NCI-H2227 treated with DMSO at 0.1 percent for 48 hours (cell line): ENCODE data around the gene RIN3.

Source experiments
- DNase-seq: peaks from one replicate; lab custom pipeline; 2025; lab: John Stamatoyannopoulos, UW

The RIN3 gene

GRCh38 chr14:92690171-92691011, 176.8 kb downstream of the RIN3 start:
- no peak for DNase-seq

DNA sequence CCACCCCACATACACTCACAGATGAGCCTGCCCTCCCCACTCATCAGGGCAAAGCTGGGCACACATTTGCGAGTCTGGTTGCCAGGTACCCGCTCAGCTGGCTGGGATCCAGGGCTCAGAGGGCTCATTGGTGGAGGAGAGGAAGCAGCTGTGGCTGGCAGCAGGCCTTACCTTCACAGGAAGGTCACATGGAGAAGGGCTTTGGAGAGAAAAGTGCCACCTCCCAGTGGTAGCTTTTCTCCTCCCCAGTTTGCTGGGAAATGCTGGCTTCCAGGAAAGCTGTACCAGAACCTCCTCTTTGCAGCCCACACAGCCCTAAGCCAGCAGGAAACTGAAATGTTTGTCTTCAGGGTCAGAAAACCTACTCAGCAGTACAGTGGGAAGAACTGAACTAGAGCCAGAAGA, 179.2 kb downstream of the RIN3 start:
- DNase-seq = no peak

DNA sequence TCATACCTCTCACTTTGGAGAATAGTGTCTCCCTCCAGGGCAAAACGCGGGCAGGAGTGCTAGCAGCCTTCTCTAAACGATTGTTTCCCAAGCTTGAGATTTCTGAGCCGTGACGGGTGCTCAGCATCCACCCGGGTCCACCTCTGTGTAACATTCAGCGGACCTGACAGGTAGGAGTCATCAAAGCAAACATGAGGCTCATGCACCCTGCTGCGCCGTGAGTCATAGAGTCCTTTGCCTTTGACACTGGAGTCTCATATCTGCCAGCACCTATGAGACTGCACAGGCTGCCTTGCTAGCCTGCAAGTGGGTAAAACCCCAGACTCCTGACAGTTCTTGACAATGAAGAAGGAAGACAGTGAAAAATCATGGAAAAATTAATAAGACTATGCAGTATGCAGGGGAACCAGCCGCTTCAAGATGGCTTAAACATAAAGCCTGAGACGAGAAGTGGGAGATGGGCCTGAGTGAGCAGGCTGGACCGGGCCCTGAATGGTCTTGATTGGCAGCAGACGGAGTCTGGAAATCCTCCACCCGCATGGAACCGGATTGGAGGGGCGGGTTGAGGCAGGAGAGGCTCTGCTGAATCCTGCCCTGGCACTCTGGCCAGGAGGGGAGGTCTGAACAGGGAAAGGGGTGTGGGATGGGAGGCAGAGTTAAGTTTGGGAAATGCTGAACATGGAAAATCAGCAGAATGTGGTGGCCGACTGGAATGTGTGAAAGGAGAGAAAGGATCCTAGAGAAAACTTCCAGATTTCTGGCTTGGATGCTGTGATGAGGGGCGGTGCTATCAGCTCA, 180.6 kb downstream of the RIN3 start:
- no peak for DNase-seq

GRCh38 chr14:92694807-92695206, 181.2 kb downstream of the RIN3 start:
- DNase-seq = no peak

DNA sequence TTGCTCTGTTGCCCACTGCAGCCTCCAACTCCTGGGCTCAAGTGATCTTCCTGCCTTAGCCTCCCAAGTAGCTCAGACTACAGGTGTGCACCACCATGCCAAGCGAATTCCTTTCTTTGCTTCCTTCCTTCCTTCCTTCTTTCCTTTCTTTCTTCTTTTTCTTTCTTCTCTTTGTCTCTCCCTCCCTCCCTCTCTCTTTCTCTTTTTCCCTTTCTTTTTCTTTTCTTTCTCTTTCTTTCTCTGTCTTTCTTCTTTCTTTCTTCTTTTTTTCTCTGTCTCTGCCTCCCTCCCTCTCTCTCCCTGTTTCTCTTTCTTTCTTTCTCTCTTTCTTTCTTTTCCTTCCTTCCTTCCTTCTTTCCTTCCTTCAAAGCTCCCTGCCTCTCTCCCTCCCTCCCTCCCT, 182.0 kb downstream of the RIN3 start:
- DNase-seq = no peak

GRCh38 chr14:92696366-92696765, 182.8 kb downstream of the RIN3 start:
- no peak for DNase-seq

DNA sequence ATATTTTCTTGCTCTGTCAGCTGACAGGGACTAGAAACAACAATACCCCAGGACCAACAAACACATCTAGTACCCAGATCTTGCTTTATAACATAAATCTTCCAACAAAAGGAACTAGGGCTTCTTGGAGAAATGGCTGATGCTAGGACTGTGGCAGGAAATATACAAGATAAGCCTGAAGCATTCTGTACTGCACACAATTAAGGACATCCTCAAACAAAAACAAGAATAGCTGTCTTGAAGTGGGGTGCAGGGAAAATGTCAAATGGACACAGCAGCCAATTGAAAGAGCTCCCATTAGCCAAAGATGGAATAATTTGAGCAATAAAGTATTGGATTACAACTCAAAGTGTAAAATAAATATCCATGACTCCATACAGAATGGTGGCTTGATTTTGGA, 184.8 kb downstream of the RIN3 start:
- no peak for DNase-seq

GRCh38 chr14:92701826-92702225, 188.2 kb downstream of the RIN3 start:
- DNase-seq = no peak

- no peak for DNase-seq
Observed at GRCh38 chr14:92702441-92702918, 188.9 kb downstream of the RIN3 start.

DNA sequence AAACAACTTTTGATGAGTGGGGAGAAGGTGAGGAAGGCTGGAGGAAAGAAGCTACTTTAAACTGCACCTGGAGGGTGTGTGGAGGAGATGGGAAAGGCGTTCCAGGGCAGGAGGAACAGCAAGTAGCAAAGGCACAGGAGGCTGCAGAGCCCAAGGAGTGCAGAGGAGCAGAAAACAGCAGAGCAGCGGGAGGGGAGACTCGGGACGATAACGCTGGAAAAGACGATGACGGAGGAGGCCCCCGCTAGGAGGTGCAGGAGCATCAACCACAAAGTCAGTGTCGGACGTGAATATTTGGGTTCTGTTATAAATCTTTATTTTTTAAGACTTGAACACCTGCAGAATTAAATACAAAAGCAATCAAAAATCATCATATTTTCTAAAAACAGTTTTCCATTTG, 189.9 kb downstream of the RIN3 start:
- DNase-seq = no peak

- DNase-seq = no peak
Observed at GRCh38 chr14:92704036-92704804, 190.6 kb downstream of the RIN3 start.

DNA sequence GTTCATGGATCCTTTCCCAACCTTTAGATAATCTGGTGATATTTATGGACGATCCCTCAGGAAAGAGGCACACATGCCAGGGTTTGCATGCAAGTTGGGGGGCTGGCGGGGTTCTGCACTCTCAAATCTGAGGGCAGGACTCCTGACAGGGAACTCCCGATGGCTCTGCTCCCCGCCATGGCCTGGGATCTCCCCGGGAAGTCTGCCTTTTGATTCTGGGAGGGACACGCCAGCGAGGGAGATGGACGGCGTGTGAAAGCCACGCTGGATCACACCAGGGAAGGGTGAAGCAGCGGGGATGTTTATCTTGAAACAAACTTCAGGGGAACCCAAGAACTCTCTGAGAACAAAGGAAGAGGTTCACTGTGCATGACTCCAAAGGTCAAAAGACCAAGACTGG, 191.2 kb downstream of the RIN3 start:
- no peak for DNase-seq

GRCh38 chr14:92706386-92706785, 192.8 kb downstream of the RIN3 start:
- DNase-seq = no peak

DNA sequence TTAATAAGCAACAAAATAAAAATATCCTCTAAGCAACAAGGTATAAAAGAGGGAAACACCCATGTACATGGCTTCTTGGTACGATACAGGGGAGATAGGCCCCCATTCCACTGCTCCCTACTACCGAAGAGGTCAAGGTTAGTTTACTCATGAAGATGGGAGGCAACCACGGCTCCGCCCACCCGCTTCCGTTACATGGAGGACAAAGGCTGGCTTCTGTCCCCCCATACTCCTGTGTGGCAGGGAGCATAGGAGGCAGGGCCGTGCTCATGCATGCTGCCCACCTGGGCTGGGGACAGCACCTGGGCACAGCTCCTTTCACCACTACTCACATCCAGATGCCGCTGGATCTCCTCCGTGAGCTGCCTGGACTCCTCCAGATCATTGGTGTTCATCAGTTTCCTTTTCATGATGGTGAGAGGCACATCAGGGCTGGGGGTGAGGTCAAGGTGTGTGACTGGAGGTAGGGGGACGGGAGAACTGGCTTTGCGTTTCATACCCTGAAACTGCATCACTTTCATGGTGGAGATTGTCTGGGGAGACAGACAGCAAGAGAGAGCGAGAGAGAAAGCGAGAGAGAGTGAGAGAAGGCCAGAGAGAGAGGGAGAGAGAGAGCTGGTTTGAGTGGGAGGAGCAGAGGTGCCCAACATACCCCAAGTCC, 195.9 kb downstream of the RIN3 start:
- DNase-seq = no peak

DNA sequence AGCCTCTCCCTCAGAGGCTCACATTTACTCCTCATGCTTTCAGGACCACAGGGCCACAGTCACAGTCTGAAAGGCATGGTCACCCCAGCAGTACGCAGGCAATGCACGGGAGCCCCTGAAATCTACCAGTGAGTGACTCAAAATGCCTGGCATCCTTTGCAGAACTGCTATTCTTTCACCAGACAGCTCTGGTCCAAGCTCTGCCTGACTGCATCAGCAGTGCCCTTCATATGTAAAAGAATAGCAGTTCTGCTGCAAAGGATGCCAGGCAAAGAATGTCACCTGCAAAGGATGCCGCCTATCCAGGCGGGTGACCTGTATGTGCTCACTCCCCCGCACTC, 196.4 kb downstream of the RIN3 start:
- no peak for DNase-seq

GRCh38 chr14:92711976-92712653, 198.5 kb downstream of the RIN3 start:
- no peak for DNase-seq

DNA sequence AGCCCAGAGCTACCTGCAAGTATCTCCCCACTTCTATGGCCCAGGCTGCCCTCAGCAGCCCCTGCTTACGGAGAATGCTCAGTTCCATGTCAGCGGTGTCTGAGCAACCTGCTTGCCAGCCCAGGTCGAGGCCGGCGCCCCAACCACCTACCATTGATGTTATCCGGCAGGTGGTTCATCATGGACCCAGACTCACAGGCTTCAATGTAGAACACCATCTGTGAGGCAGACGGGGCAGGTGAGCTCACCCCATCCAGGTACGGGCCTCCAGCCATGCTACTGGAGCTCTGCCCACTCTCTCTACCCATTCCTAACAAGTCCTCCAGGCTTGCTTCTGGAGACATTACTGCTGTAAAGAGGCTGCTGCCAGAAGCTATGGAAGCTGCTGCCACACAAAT, 199.1 kb downstream of the RIN3 start:
- no peak for DNase-seq

DNA sequence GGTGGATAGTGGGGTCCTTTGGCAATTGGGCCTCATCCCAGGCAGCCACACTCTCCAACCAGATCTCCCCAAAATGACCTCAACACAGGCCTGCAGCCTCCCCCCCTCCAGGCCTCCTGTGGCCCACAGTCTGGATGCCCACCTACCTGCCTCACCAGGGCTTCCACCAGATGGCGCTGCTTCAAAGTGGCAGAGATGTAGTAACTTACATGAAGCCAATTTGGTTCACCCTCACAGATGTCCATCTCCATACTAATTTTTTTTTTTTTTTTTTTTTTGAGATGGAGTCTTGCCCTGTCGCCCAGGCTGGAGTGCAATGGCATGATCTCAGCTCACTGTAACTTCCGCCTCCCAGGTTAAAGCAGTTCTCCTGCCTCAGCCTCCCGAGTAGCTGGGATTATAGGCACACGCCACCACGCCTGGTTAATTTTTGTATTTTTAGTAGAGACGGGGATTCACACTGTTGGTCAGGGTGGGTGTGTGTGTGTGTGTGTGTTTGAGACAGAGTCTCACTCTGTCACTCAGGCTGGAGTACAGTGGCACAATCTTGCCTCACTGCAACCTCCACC, 201.2 kb downstream of the RIN3 start:
- peak; percentile 23 for DNase-seq

- no peak for DNase-seq
Observed at GRCh38 chr14:92716131-92716530, 202.6 kb downstream of the RIN3 start.

GRCh38 chr14:92717571-92718042, 204.0 kb downstream of the RIN3 start:
- DNase-seq = no peak

DNA sequence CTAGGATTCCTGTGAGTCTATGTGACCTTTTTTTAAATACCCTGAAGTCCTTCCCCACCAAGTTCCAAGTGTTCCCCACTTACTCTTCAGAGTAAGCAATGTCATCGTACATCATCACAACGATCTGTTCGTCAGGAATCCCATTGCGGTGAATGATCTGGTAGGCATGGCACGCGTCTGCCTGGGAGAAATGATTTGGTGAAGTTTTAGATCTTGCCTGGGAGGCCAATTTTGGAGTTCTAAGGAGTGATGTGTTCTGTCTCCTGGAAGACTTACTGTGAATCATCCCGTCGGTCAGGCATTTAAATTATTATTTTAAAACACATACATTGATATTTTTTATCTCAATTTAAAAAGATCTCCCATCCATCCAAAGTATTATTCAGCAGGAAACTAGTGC, 205.1 kb downstream of the RIN3 start:
- DNase-seq = no peak
